Measurements from ENCODE around the gene PHF14. TPM values are rescaled to one million over a fixed set of nuclear protein-coding genes. Genes with fewer than 3 reads are reported as not detected.

Gene PHF14
- total RNA-seq, 1 donor from 2014 or later: 41.8 TPM

DNA sequence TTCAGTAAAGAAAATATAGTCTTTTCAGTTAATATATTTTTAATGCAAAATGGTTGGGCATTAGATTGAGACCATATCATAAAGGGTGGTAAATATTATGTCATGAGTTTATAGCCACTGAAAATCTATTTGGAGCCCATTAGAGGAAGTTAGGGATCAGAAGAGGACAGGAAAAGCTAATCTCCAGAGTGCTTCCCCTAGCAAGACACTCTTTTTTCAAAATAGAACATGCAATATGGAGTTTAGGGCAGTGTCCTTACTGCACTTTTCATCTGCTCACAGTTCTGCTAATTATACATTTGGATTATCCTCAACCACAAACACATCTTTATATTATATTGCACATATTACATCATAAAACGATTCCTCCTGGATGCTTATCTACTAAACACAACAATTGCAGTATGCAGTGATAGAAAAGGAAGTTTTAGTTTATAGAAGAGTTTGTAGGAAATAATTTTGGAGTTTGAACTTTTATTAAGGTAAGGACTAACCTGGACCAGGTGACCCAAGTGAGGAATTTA is 159.8 kb downstream of the PHF14 start:
- H3K4me1 ChIP-seq: no peaks in the 10 kb centered on the region
- peaks cover 0 to 7% of the 10 kb centered on the region in 2 donors for H3K36me3 ChIP-seq
- no peaks in the 10 kb centered on the region for H3K9me3 ChIP-seq
- no peak for TF ChIP-seq CTCF (IDR thresholded peaks at IDR 0.05)
- no peak overlapping the region for H3K4me3 ChIP-seq
- intact Hi-C loops (cut with DNase I): no loop called here
- no peak overlapping the region for H3K27ac ChIP-seq
- no peak for DNase-seq (ENCODE audit: low spot score in 2 of 2)
- H3K27me3 ChIP-seq: no peaks in the 10 kb centered on the region

DNA sequence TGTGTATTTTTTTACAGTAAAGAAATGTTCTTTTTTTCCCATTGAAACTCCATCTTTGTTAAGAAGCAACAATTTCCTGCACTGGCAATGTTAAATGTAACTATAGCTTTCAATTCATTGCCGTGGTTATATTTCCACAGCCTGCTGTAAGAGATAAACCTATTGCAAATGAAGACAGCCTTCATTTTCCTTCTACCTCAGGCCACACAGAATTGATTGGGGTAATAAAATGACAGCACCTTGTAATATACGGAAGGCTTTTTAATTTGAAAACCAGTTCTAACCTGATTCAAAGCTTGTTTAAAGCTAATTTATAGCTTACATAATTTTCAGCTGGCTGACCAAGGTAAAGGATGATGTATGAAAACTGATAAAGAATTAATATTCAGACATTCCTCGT is 161.9 kb downstream of the PHF14 start:
- Histone ChIP-seq H3K27me3 (no peaks in the 10 kb centered on the region), H3K4me1 (no peaks in the 10 kb centered on the region), H3K27ac (no peak overlapping the region), H3K36me3 (peaks cover 0 to 7% of the 10 kb centered on the region in 2 donors), H3K9me3 (no peaks in the 10 kb centered on the region), H3K4me3 (no peak overlapping the region)
- no peak for DNase-seq (ENCODE audit: low spot score in 2 of 2)
- intact Hi-C loops (cut with DNase I): no loop called here
- no peak for TF ChIP-seq CTCF (IDR thresholded peaks at IDR 0.05)

- Histone ChIP-seq H3K4me1 (no peaks in the 10 kb centered on the region), H3K4me3 (no peak overlapping the region), H3K27ac (no peak overlapping the region), H3K36me3 (no peaks in the 10 kb centered on the region), H3K9me3 (no peaks in the 10 kb centered on the region), H3K27me3 (no peaks in the 10 kb centered on the region)
- TF ChIP-seq CTCF (IDR thresholded peaks at IDR 0.05): no peak
- DNase-seq (ENCODE audit: low spot score in 2 of 2): no peak
- intact Hi-C loops (cut with DNase I): no loop called here
Measured at GRCh38 chr7:11141541-11141940, 167.9 kb downstream of the PHF14 start.

DNA sequence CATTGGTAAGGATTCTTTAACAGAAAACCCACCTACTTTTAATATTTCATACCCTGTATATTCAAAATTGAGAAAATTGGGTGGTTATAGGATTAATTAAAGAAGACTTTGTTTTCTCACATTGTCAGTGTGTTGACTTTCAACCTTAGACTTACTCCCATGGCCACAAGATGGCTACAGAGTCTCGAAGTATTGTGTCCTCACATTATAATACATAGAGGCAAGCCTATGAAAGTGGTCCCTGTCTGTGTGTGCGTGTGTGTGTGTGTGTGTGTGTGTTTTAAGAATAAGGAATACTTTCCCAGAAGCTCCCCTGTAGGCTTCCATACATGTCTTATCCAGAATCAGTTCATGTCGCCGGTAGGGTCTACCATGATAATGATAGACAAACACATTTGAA is 180.0 kb downstream of the PHF14 start:
- Histone ChIP-seq H3K36me3 (no peaks in the 10 kb centered on the region), H3K4me3 (no peak overlapping the region), H3K27ac (no peak overlapping the region), H3K4me1 (no peaks in the 10 kb centered on the region), H3K27me3 (no peaks in the 10 kb centered on the region), H3K9me3 (no peaks in the 10 kb centered on the region)
- no peak for TF ChIP-seq CTCF (IDR thresholded peaks at IDR 0.05)
- intact Hi-C loops (cut with DNase I): no loop called here
- DNase-seq (ENCODE audit: low spot score in 2 of 2): no peak

DNA sequence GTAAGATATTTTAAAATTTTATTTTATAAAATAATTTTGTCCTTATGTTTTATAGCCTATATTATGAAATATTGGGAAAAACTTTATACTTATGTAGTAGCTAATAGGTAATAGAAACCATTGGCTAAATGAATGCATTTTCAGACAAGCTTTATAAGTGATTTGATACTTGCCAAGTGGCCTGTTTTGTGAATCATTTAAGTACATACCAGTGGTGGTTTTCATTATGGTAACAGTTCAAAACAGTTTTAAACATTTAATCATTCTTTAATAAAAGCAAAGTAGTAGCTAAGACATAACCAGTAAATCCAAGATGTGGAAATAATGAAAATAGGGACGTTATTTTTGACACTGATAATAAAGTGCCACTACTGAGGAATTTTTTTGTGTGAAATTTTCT is 182.2 kb downstream of the PHF14 start:
- intact Hi-C loops (cut with DNase I): no loop called here
- no peak overlapping the region for H3K27ac ChIP-seq
- H3K27me3 ChIP-seq: no peaks in the 10 kb centered on the region
- H3K4me3 ChIP-seq: no peak overlapping the region
- TF ChIP-seq CTCF (IDR thresholded peaks at IDR 0.05): no peak
- no peaks in the 10 kb centered on the region for H3K4me1 ChIP-seq
- H3K36me3 ChIP-seq: no peaks in the 10 kb centered on the region
- no peak for DNase-seq (ENCODE audit: low spot score in 2 of 2)
- no peaks in the 10 kb centered on the region for H3K9me3 ChIP-seq

DNA sequence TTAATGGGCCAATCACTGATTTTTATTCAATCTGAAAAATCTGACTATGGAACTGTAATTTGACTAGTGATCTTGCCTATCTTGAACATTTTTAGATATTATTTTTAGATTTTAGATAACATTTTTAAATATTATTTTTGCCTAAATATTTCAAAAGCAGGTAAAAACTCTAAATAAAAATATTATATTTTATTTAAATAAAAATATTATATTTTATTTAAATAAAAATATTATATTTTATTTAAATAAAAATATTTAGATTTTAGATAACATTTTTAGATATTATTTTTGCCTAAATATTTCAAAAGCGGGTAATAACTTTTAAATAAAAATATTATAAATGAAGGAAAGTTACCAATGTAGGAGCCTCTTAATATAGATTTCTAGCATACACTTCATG is 187.8 kb downstream of the PHF14 start:
- Histone ChIP-seq H3K4me3 (no peak overlapping the region), H3K4me1 (no peaks in the 10 kb centered on the region), H3K27me3 (no peaks in the 10 kb centered on the region), H3K36me3 (peaks cover 0 to 3% of the 10 kb centered on the region in 2 donors), H3K9me3 (no peaks in the 10 kb centered on the region), H3K27ac (no peak overlapping the region)
- TF ChIP-seq CTCF (IDR thresholded peaks at IDR 0.05): no peak
- no peak for DNase-seq (ENCODE audit: low spot score in 2 of 2)
- intact Hi-C loops (cut with DNase I): no loop called here
